Heart left ventricle (tissue), 16 donors: ENCODE results near the gene RLIM. TPM values are rescaled to one million over a fixed set of nuclear protein-coding genes. Genes with fewer than 3 reads are reported as not detected.

Source experiments
- ATAC-seq, 4 donors: fragments of 200-7000 bp; cut with Tn5 transposase; one replicate each; pipeline ENCODE4 v1.9.1; 2020 to 2022; ENCODE audit warnings: moderate library complexity in 4 of 4, mild to moderate bottlenecking in 3 of 4, moderate number of reproducible peaks in 1 of 4
- DNase-seq, 5 donors: peaks; one replicate each; pipeline ENCODE4 v3.0.0-alpha.2; 2020
- H3K27ac ChIP-seq, 12 donors: fragments of 200-600 bp; sonication (generic) in 4 of 12; one replicate each; pipeline versions ENCODE4 v1.5.0 to v1.8.0; 2016 to 2022; ENCODE audit warnings: mild to moderate bottlenecking in 2 of 12
- H3K27me3 ChIP-seq, 9 donors: fragments of 200-600 bp; sonication (generic) in 2 of 9; one replicate each; pipeline versions ENCODE4 v1.5.1 to v1.8.0; 2016 to 2022; ENCODE audit warnings: mild to moderate bottlenecking in 3 of 9
- H3K36me3 ChIP-seq, 9 donors: fragments of 200-600 bp; sonication (generic) in 2 of 9; one replicate each; pipeline versions ENCODE4 v1.5.0 to v1.8.0; 2018 to 2022; ENCODE audit warnings: mild to moderate bottlenecking in 2 of 9
- H3K4me1 ChIP-seq, 12 donors: fragments of 200-600 bp; sonication (generic) in 4 of 12; one replicate each; pipeline versions ENCODE4 v1.5.0 to v1.8.0; 2016 to 2022; ENCODE audit warnings: mild to moderate bottlenecking in 3 of 12
- H3K4me3 ChIP-seq, 12 donors: fragments of 200-600 bp; sonication (generic) in 4 of 12; one replicate each; pipeline versions ENCODE4 v1.5.0 to v1.8.0; 2017 to 2022; ENCODE audit warnings: mild to moderate bottlenecking in 9 of 12, moderate library complexity in 4 of 12
- H3K9me3 ChIP-seq, 12 donors: fragments of 200-600 bp; sonication (generic) in 4 of 12; one replicate each; pipeline versions ENCODE4 v1.5.0 to v1.8.0; 2016 to 2022; ENCODE audit warnings: mild to moderate bottlenecking in 1 of 12
- POLR2A ChIP-seq, 2 donors: fragments of 450-650 bp; IDR thresholded peaks; one replicate each; pipeline ENCODE4 v1.6.1; 2017; ENCODE audit warnings: antibody characterized with exemption in 2 of 2, mild to moderate bottlenecking in 2 of 2, moderate library complexity in 2 of 2
- WGBS, 4 donors: extraction: QIAGEN DNeasy Blood & Tissue Kit in 2 of 4; methylation state at CpG; one replicate each; pipeline versions ENCODE4 v1.1.5 to v1.1.7; 2013 to 2018; 5-methylcytosine and 5-hydroxymethylcytosine counted together
- intact Hi-C, 10 donors: fragments of 100-400 bp; cut with DNase I; formaldehyde crosslinking; loops; one replicate each; pipeline versions ENCODE4 v1.11.1 to v1.14.2; 2022
- polyA plus RNA-seq, 2 donors: library from polyadenylated mRNA; stranded (reverse); fragments of 200-250 nt; gene quantifications; one replicate each; pipeline ENCODE4 v1.2.3, GENCODE V29; 2013
- total RNA-seq, 9 donors: library from RNA; depleted of rRNA in 2 of 9; stranded (reverse); fragments of >200 nt in 2 of 9; fragmentation: NEBNext Ultra II Directional in 3 of 9; extraction: Animal tissue kit (Norgen Biotek cat#: 25700) in 3 of 9; gene quantifications; one replicate each; pipeline versions ENCODE4 v1.1.0 to v1.2.4, GENCODE V29; 2016 to 2023
- TF ChIP-seq, protein P1 (sequence below), 12 donors: fragments of 200-600 bp; sonication (generic) in 4 of 12; IDR thresholded peaks; one replicate each; pipeline versions ENCODE4 v1.5.0 to v1.8.0; 2018 to 2022; ENCODE audit warnings: antibody characterized with exemption in 12 of 12, mild to moderate bottlenecking in 5 of 12
- donor health status: ischemic (EF 13 %, LVEDD 7.1; RV severe dilation, severe dysfunction).
- donor health status: healthy with polysubstance abuse.
- donor health status: DM: no; HTN: yes; CAD: no.
- donor health status: DM: no; HTN: no; CAD: no.
- donor health status: ischemic (EF 25% LVEDD 6.9; RV normal size, moderate dysfunction).
- donor health status: ischemic (EF 25% LVEDD 5.7; RV mildly dilated, moderate dysfunction).
- donor health status: healthy.
- donor health status: DM: yes; HTN: yes; CAD: no.
- donor health status: ischemic (EF 35%, LVEDD 5.7; RV mildly dilated, moderate dysfunction).
- donor health status: nonischemic (EF 11% LVEDD 7.7; RV severe dilation, severe dysfunction).
- donor health status: DM: yes; HTN: yes; CAD: no.
- donor health status: PGD.
- donor health status: ischemic (EF 29% LVEDD 5.4; RV normal size, mild dysfunction).
- donor health status: nonischemic (EF 23%, LVEDD 6.1; RV moderate dilation, normal function).

Gene RLIM
- total and polyA plus RNA-seq, 11 donors, result 5.2 to 37.0 (median 24.6) TPM

DNA sequence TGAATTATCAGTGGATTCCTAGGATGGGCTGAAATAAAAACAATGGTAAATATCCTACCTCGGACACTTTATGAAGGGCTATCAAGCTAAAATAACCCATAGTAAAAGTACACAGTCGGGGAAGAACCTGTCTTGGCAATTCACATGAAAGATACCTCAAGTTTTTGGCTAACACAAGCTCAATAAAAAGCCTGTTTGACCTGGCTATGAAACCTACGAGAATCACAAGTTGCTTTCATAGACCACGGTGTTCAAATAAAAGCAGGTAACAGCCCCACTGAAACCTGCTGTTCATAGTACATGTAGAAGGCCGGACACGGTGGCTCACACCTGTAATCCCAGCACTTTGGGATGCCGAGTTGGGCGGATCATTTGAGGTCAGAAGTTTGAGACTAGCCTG is 12.3 kb downstream of the RLIM start:
- H3K9me3 ChIP-seq, result no peaks in the 10 kb centered on the region
- TF ChIP-seq, protein P1, sequence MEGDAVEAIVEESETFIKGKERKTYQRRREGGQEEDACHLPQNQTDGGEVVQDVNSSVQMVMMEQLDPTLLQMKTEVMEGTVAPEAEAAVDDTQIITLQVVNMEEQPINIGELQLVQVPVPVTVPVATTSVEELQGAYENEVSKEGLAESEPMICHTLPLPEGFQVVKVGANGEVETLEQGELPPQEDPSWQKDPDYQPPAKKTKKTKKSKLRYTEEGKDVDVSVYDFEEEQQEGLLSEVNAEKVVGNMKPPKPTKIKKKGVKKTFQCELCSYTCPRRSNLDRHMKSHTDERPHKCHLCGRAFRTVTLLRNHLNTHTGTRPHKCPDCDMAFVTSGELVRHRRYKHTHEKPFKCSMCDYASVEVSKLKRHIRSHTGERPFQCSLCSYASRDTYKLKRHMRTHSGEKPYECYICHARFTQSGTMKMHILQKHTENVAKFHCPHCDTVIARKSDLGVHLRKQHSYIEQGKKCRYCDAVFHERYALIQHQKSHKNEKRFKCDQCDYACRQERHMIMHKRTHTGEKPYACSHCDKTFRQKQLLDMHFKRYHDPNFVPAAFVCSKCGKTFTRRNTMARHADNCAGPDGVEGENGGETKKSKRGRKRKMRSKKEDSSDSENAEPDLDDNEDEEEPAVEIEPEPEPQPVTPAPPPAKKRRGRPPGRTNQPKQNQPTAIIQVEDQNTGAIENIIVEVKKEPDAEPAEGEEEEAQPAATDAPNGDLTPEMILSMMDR (IDR thresholded peaks at IDR 0.05), result no peak
- no peak for TF ChIP-seq POLR2A (IDR thresholded peaks at IDR 0.05)
- H3K27me3 ChIP-seq, result no peaks in the 10 kb centered on the region
- intact Hi-C loops, result no loop called here
- no peak for DNase-seq
- ATAC-seq, result no peak
- peaks cover 0 to 31% (median 8%) of the 10 kb centered on the region in 12 donors for H3K4me1 ChIP-seq
- H3K27ac ChIP-seq, result no peak overlapping the region
- 76 to 91% (median 85%) methylated on average over 8 of the region's 8 CpGs for WGBS, 4 donors
- H3K36me3 ChIP-seq, result peaks cover 0 to 14% (median 0%) of the 10 kb centered on the region in 9 donors
- H3K4me3 ChIP-seq, result no peak overlapping the region

DNA sequence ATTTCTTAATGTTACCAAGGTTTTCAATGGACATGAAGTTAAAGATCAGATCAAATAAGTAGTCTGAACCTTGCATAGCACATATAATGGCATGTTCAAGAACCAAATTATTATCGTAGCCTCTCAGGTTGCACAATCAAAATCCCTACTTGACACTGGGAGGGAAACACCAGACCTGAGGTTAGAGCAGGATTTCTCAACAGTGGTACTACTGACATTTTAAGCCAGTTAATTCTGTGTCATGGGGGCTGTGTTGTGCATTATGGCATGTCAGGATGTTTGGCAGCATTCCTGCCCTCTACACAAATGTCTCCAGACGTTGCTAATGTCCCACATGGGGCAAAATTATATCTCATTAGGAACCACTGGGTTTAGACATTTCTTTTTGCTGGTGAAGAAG is 20.8 kb downstream of the RLIM start:
- WGBS, 4 donors, result 45 to 56% (median 54%) methylated on average over 2 of the region's 2 CpGs
- intact Hi-C loops, result no loop called here

DNA sequence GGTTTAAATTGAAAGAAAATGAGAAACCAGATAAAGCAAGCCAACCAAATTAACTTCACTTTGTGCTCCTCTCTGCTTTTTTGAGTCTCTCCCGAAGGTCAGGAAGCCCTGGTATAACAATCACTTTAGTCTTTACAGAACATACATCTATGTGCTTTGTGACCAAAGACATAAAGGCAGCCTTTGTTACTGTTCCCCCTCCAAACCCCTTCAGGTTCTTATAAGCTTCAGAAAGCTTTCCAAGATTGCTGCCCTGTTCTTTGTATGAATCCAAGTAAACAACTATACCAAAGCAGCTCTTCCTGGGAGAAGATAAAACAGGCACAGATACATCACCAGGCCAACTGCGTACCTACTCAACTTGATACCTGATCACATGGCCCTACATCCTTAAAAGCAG is 28.7 kb downstream of the RLIM start:
- intact Hi-C loops, result loop anchor here in 1 of 10 donors (10.0 kb wide), 1 partner anchor 61 kb away; no protein-coding TSS in a partner anchor
- H3K9me3 ChIP-seq, result no peaks in the 10 kb centered on the region
- H3K4me3 ChIP-seq, result no peak overlapping the region
- no peak for TF ChIP-seq POLR2A (IDR thresholded peaks at IDR 0.05)
- TF ChIP-seq, protein P1 (IDR thresholded peaks at IDR 0.05), result no peak
- H3K27ac ChIP-seq, result no peak overlapping the region
- 69 to 93% (median 81%) methylated on average over 2 of the region's 2 CpGs for WGBS, 4 donors
- no peaks in the 10 kb centered on the region for H3K4me1 ChIP-seq
- DNase-seq (no peak), ATAC-seq (no peak)
- H3K27me3 ChIP-seq, result peaks cover 0 to 5% (median 0%) of the 10 kb centered on the region in 9 donors
- H3K36me3 ChIP-seq, result peaks cover 0 to 39% (median 21%) of the 10 kb centered on the region in 9 donors

More for the DNA sequence above, 20.8 kb downstream of the RLIM start:
- DNase-seq (no peak), ATAC-seq (no peak)
- Histone ChIP-seq H3K36me3 (peaks cover 0 to 75% (median 68%) of the 10 kb centered on the region in 9 donors), H3K9me3 (no peaks in the 10 kb centered on the region), H3K4me3 (no peak overlapping the region), H3K27me3 (peaks cover 0 to 7% (median 0%) of the 10 kb centered on the region in 9 donors), H3K27ac (no peak overlapping the region), H3K4me1 (no peaks in the 10 kb centered on the region)
- TF ChIP-seq POLR2A (IDR thresholded peaks at IDR 0.05), result no peak
- TF ChIP-seq, protein P1 (IDR thresholded peaks at IDR 0.05), result no peak

DNA sequence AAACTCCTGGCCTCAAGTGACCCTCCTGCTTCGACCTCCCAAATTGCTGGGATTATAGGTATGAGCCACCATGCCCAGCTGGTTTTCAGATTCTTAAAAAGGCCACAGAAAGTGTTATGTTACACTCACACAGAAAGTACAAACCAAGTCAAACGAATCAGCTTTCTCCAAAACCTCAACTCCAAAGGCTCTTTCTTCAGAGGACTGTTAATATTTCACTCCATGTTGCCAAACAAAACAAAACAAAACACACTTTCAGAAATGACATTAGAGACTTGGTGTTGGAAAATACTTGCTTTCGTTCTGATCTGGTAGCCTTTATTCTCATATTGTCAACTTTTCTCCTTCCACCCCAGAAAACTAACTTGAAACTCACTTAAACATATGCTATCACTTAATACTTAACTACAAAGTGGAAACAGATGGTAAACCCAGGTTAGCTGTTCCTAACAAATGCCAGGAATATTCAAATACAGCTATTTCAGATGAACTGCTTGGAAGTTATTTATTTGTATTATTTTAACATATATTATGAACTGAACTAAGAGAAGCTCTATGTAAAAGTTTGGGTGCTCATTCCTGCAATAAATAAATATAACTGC is 34.7 kb downstream of the RLIM start:
- no peak for ATAC-seq
- H3K4me3 ChIP-seq, result no peak overlapping the region
- no peak for DNase-seq
- H3K9me3 ChIP-seq, result no peaks in the 10 kb centered on the region
- no peaks in the 10 kb centered on the region for H3K36me3 ChIP-seq
- no peak overlapping the region for H3K27ac ChIP-seq
- H3K27me3 ChIP-seq, result no peaks in the 10 kb centered on the region
- intact Hi-C loops, result loop anchor here in 1 of 10 donors (10.0 kb wide), 1 partner anchor 55 kb away; no protein-coding TSS in a partner anchor
- H3K4me1 ChIP-seq, result no peaks in the 10 kb centered on the region
- WGBS, 4 donors, result 39 to 72% (median 58%) methylated on average over 3 of the region's 3 CpGs
- TF ChIP-seq POLR2A (IDR thresholded peaks at IDR 0.05), result no peak
- TF ChIP-seq, protein P1 (IDR thresholded peaks at IDR 0.05), result no peak
